Adipocyte (in vitro differentiated cells): Measurements from ENCODE around the gene RUVBL2.
"Not testable (repeated sequence)": the region's sequence is repeated elsewhere in the genome, so short reads cannot be mapped to it uniquely, and the experiment has no call there.

Experiments
- DNase-seq: peaks from one replicate; pipeline ENCODE4 v3.0.0-alpha.2; 2015; ENCODE audit warnings: low read depth
- H3K27me3 ChIP-seq: replicated peaks from 2 replicates; pipeline ENCODE4 v1.7.0; 2013; ENCODE audit warnings: mild to moderate bottlenecking, low read length, moderate library complexity; ENCODE audit not compliant: control insufficient read depth, insufficient read depth
- H3K36me3 ChIP-seq: 2 replicates; pipeline ENCODE4 v1.7.0; 2013; ENCODE audit warnings: low read length, mild to moderate bottlenecking, moderate library complexity; ENCODE audit not compliant: control insufficient read depth, insufficient read depth, severe bottlenecking
- H3K4me1 ChIP-seq: 2 replicates; pipeline ENCODE4 v1.7.0; 2013; ENCODE audit warnings: mild to moderate bottlenecking, low read length, moderate library complexity; ENCODE audit not compliant: control insufficient read depth, insufficient read depth
- H3K4me3 ChIP-seq: 2 replicates; pipeline ENCODE4 v1.7.0; 2013; ENCODE audit warnings: mild to moderate bottlenecking, low read length, moderate library complexity
- H3K9ac ChIP-seq: 2 replicates; pipeline ENCODE4 v1.7.0; 2013; ENCODE audit warnings: mild to moderate bottlenecking, low read length, moderate library complexity
- H3K9me3 ChIP-seq: 2 replicates; pipeline ENCODE4 v1.7.0; 2013; ENCODE audit warnings: mild to moderate bottlenecking, low read length, moderate library complexity; ENCODE audit not compliant: control insufficient read depth

RUVBL2 gene

GRCh38 chr19:49014123-49014869, 20.6 kb downstream of the RUVBL2 start:
- no peaks in the 10 kb centered on the region for H3K9me3 ChIP-seq
- H3K4me1 ChIP-seq, result peaks cover 10% of the 10 kb centered on the region
- H3K4me3 ChIP-seq, result no peak overlapping the region
- no peak overlapping the region for H3K9ac ChIP-seq
- peaks cover 50% of the 10 kb centered on the region for H3K36me3 ChIP-seq
- peaks cover 3% of the 10 kb centered on the region for H3K27me3 ChIP-seq
- DNase-seq, result no peak

- no peak for DNase-seq
- H3K27me3 ChIP-seq, result peaks cover 3% of the 10 kb centered on the region
- H3K4me1 ChIP-seq, result peaks cover 10% of the 10 kb centered on the region
- H3K9ac ChIP-seq, result no peak overlapping the region
- no peaks in the 10 kb centered on the region for H3K9me3 ChIP-seq
- no peak overlapping the region for H3K4me3 ChIP-seq
- peaks cover 44% of the 10 kb centered on the region for H3K36me3 ChIP-seq
These were observed 21.2 kb downstream of the RUVBL2 start for GRCh38 chr19:49014870-49015255.

- Histone ChIP-seq H3K9ac (no peak overlapping the region), H3K27me3 (peaks cover 13% of the 10 kb centered on the region), H3K36me3 (peaks cover 40% of the 10 kb centered on the region), H3K4me1 (peaks cover 10% of the 10 kb centered on the region), H3K9me3 (no peaks in the 10 kb centered on the region), H3K4me3 (no peak overlapping the region)
- no peak for DNase-seq
These were observed 22.6 kb downstream of the RUVBL2 start for GRCh38 chr19:49016067-49016839.

GRCh38 chr19:49017041-49017665, 23.5 kb downstream of the RUVBL2 start, which contains the start of gene LHB:
LHB (minus strand) TSS chr19:49017091; CDS start chr19:49017081, 10 bp downstream.
- Histone ChIP-seq H3K27me3 (peaks cover 13% of the 10 kb centered on the region), H3K4me3 (peak within 1 kb of the TSS; percentile 69), H3K9ac (peak within 1 kb of the TSS; percentile 51), H3K36me3 (peaks cover 31% of the 10 kb centered on the region), H3K9me3 (no peaks in the 10 kb centered on the region), H3K4me1 (peaks cover 10% of the 10 kb centered on the region)
- no peak for DNase-seq

- Histone ChIP-seq H3K4me1 (peaks cover 10% of the 10 kb centered on the region), H3K9ac (peak overlapping the region; percentile 51), H3K27me3 (peaks cover 13% of the 10 kb centered on the region), H3K4me3 (peak overlapping the region; percentile 69), H3K9me3 (no peaks in the 10 kb centered on the region), H3K36me3 (peaks cover 24% of the 10 kb centered on the region)
- DNase-seq, result peak; percentile 78
These were observed 24.1 kb downstream of the RUVBL2 start for GRCh38 chr19:49017666-49018351.

- DNase-seq, result peak; percentile 35
- H3K9ac ChIP-seq, result peak overlapping the region; percentile 51
- H3K4me3 ChIP-seq, result peak overlapping the region; percentile 69
- not testable (repeated sequence) for H3K9me3 ChIP-seq, H3K4me1 ChIP-seq
- H3K36me3 ChIP-seq, result peaks cover 21% of the 10 kb centered on the region
- peaks cover 13% of the 10 kb centered on the region for H3K27me3 ChIP-seq
These were observed 24.9 kb downstream of the RUVBL2 start for GRCh38 chr19:49018388-49019241.

GRCh38 chr19:49019242-49019932, 25.7 kb downstream of the RUVBL2 start:
- Histone ChIP-seq H3K9ac (no peak overlapping the region), H3K9me3 (no peaks in the 10 kb centered on the region), H3K36me3 (peaks cover 18% of the 10 kb centered on the region), H3K4me1 (peaks cover 10% of the 10 kb centered on the region), H3K27me3 (peaks cover 13% of the 10 kb centered on the region), H3K4me3 (peak overlapping the region; percentile 69)
- peak; percentile 72 for DNase-seq

GRCh38 chr19:49020342-49020741, 26.7 kb downstream of the RUVBL2 start:
- Histone ChIP-seq H3K9me3 (no peaks in the 10 kb centered on the region), H3K4me3 (no peak overlapping the region), H3K9ac (no peak overlapping the region), H3K4me1 (peaks cover 10% of the 10 kb centered on the region), H3K27me3 (peaks cover 13% of the 10 kb centered on the region), H3K36me3 (peaks cover 8% of the 10 kb centered on the region)
- no peak for DNase-seq

- peaks cover 10% of the 10 kb centered on the region for H3K4me1 ChIP-seq
- no peak for DNase-seq
- no peak overlapping the region for H3K9ac ChIP-seq
- no peak overlapping the region for H3K4me3 ChIP-seq
- H3K27me3 ChIP-seq, result peaks cover 13% of the 10 kb centered on the region
- H3K9me3 ChIP-seq, result no peaks in the 10 kb centered on the region
- no peaks in the 10 kb centered on the region for H3K36me3 ChIP-seq
These were observed 27.5 kb downstream of the RUVBL2 start for GRCh38 chr19:49020931-49021895.
